BE2C (cell line): Measurements from ENCODE around the gene ZMYND8.

Source experiments
- DNase-seq: peaks from one replicate; pipeline ENCODE4 v3.0.0-alpha.2; 2020
- H3K27me3 ChIP-seq: fragments of 250-450 bp; sonication (Bioruptor Pico); 2 replicates; pipeline ENCODE4 v1.5.1; 2020; ENCODE audit warnings: mild to moderate bottlenecking
- H3K36me3 ChIP-seq: fragments of 250-450 bp; sonication (Bioruptor Pico); 2 replicates; pipeline ENCODE4 v1.5.1; 2020; ENCODE audit warnings: mild to moderate bottlenecking
- H3K4me1 ChIP-seq: fragments of 250-450 bp; sonication (Bioruptor Pico); 2 replicates; pipeline ENCODE4 v1.5.1; 2020
- H3K4me3 ChIP-seq: 2 replicates; pipeline ENCODE4 v1.5.1; 2011; ENCODE audit warnings: low read depth, low read length
- H3K9me3 ChIP-seq: fragments of 250-450 bp; sonication (Bioruptor Pico); 2 replicates; pipeline ENCODE4 v1.5.1; 2020
- TF ChIP-seq, protein P1 (sequence below): IDR thresholded peaks from 2 replicates; pipeline ENCODE4 v1.5.1; 2012; ENCODE audit warnings: mild to moderate bottlenecking, low read depth, low read length

The ZMYND8 gene

DNA sequence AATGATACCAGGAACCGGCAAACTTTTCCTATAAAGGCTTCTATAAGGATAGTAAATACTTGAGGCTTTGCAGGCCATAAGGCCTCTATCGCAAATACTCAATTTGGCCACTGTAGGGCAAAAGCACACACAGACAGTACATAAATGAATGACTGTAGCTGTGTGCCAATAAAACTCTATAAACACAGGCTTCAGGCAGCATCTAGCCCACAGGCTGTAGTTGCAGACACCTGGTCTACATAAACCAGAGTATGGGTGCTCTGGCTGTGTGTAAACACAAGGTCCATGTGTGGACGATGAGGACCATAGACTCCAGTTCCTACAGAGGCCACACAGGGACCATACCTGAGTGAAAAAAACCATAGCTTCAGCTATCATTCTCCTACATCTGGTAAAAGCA is 52.2 kb downstream of the ZMYND8 start:
- no peak for DNase-seq
- TF ChIP-seq, protein P1, sequence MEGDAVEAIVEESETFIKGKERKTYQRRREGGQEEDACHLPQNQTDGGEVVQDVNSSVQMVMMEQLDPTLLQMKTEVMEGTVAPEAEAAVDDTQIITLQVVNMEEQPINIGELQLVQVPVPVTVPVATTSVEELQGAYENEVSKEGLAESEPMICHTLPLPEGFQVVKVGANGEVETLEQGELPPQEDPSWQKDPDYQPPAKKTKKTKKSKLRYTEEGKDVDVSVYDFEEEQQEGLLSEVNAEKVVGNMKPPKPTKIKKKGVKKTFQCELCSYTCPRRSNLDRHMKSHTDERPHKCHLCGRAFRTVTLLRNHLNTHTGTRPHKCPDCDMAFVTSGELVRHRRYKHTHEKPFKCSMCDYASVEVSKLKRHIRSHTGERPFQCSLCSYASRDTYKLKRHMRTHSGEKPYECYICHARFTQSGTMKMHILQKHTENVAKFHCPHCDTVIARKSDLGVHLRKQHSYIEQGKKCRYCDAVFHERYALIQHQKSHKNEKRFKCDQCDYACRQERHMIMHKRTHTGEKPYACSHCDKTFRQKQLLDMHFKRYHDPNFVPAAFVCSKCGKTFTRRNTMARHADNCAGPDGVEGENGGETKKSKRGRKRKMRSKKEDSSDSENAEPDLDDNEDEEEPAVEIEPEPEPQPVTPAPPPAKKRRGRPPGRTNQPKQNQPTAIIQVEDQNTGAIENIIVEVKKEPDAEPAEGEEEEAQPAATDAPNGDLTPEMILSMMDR = 0 out of 2 replicates have a peak, but pooled peaks have one; percentile 5
- no peaks in the 10 kb centered on the region for H3K9me3 ChIP-seq
- no peak overlapping the region for H3K4me3 ChIP-seq
- no peaks in the 10 kb centered on the region for H3K27me3 ChIP-seq
- H3K36me3 ChIP-seq = peaks cover 94% of the 10 kb centered on the region
- peaks cover 4% of the 10 kb centered on the region; the same call in 1 of the 2 replicates for H3K4me1 ChIP-seq

DNA sequence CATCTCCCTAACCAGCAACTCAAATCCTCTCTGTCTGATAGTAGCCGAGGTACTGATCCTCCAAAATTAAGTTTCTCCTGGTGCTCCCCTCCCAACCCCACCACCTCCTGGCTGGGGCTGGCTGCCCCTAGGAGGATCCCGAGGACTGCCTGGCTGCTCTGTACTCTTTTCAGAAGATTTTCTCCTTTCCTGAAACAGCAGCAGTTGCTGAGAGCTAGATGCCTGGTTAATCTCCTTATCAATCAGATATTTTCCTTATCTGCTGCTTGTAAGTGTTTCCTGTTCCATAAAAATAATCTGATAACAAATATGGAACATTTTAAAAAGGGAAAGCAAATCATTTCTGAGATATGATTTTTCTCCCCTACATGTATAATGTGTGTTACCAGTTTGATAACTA is 52.8 kb downstream of the ZMYND8 start:
- Histone ChIP-seq H3K27me3 (no peaks in the 10 kb centered on the region), H3K9me3 (no peaks in the 10 kb centered on the region), H3K36me3 (peaks cover 92% of the 10 kb centered on the region), H3K4me3 (no peak overlapping the region), H3K4me1 (peaks cover 4% of the 10 kb centered on the region; the same call in 1 of the 2 replicates)
- no peak for DNase-seq
- TF ChIP-seq, protein P1 = no peak

DNA sequence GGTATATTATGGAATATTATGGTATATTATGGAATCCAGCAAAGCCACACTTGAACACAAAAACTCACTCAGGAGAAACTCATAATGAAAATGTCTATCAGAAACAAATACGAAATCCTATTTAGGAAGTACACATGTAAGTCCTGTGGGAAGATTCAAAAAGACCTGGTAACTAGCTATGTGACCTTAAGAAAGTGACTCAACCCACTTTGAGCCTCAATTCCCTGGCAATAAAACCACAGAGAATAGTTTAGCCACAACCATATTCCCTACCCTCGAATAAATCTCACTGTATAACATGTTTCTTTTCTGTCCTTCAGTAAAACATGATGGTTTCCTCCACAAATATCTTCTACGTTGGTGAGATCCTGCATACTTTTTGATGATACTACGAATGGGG is 56.4 kb downstream of the ZMYND8 start:
- no peak overlapping the region for H3K4me3 ChIP-seq
- peaks cover 4% of the 10 kb centered on the region; the same call in 1 of the 2 replicates for H3K4me1 ChIP-seq
- TF ChIP-seq, protein P1 = no peak
- no peaks in the 10 kb centered on the region for H3K9me3 ChIP-seq
- no peaks in the 10 kb centered on the region for H3K27me3 ChIP-seq
- H3K36me3 ChIP-seq = peaks cover 95% of the 10 kb centered on the region
- no peak for DNase-seq

- TF ChIP-seq, protein P1 = no peak
- Histone ChIP-seq H3K4me3 (no peak overlapping the region), H3K36me3 (peaks cover 97% of the 10 kb centered on the region), H3K4me1 (peaks cover 4% of the 10 kb centered on the region; the same call in 1 of the 2 replicates), H3K9me3 (no peaks in the 10 kb centered on the region), H3K27me3 (no peaks in the 10 kb centered on the region)
- no peak for DNase-seq
Measured at GRCh38 chr20:47298624-47299023, 57.9 kb downstream of the ZMYND8 start.

- DNase-seq = no peak
- peaks cover 94% of the 10 kb centered on the region for H3K36me3 ChIP-seq
- no peak overlapping the region for H3K4me3 ChIP-seq
- H3K27me3 ChIP-seq = no peaks in the 10 kb centered on the region
- H3K4me1 ChIP-seq = peaks cover 4% of the 10 kb centered on the region; the same call in 1 of the 2 replicates
- H3K9me3 ChIP-seq = no peaks in the 10 kb centered on the region
- TF ChIP-seq, protein P1 = no peak
Measured at GRCh38 chr20:47297746-47298145, 58.8 kb downstream of the ZMYND8 start.

DNA sequence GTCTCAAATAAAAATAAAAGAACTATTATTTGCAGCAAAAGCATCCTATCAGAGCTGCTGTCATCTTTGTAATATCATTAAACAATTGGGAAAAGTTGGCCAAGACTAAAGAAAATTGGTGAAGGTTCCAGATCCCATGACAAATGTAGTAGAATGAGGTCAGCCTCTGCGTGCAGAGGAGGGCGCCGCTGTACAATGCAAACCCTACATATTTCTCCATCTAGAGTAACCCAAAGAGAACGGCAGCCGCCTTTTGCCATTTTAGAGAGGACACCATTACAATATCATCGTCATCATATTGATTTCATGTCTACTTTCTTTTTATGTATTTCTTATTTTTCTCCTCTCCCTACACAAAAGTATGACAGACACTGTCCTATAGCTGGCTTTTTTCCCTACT is 59.5 kb downstream of the ZMYND8 start:
- TF ChIP-seq, protein P1 = peak; percentile 26; the same call in 1 of the 2 replicates
- H3K9me3 ChIP-seq = no peaks in the 10 kb centered on the region
- H3K36me3 ChIP-seq = peaks cover 94% of the 10 kb centered on the region
- 0 out of 2 replicates have a peak, but pooled peaks cover 2% of the 10 kb centered on the region for H3K4me1 ChIP-seq
- no peak for DNase-seq
- H3K27me3 ChIP-seq = no peaks in the 10 kb centered on the region
- no peak overlapping the region for H3K4me3 ChIP-seq
